Neural cell (in vitro differentiated cells): ENCODE results near the gene PLG. TPM values are rescaled to one million over a fixed set of nuclear protein-coding genes. Genes with fewer than 3 reads are reported as not detected.

Source experiments
- H2AFZ ChIP-seq: fragments of 200-600, 300-800 bp; sonication (generic), shearing (Covaris generic); 2 replicates; pipeline ENCODE4 v1.6.0; 2014; ENCODE audit warnings: low read depth, mild to moderate bottlenecking, antibody characterized with exemption, low read length, moderate library complexity
- H3F3A ChIP-seq: fragments of 200-600 bp; shearing (Covaris generic); 2 replicates; pipeline ENCODE4 v1.6.1; 2016; ENCODE audit warnings: mild to moderate bottlenecking, moderate library complexity, mixed read lengths, antibody characterized with exemption, low read length; ENCODE audit not compliant: insufficient read depth, poor library complexity, severe bottlenecking
- H3K27ac ChIP-seq: fragments of 200-600, 300-800 bp; sonication (generic), shearing (Covaris generic); 2 replicates; pipeline ENCODE4 v1.5.1; 2014; ENCODE audit warnings: mild to moderate bottlenecking, low read length, moderate library complexity
- H3K27me3 ChIP-seq: fragments of 300-800, 200-600 bp; sonication (generic), shearing (Covaris generic); 2 replicates; pipeline ENCODE4 v1.6.0; 2014; ENCODE audit warnings: mild to moderate bottlenecking, low read depth, low read length, moderate library complexity; ENCODE audit not compliant: insufficient read depth
- H3K36me3 ChIP-seq: fragments of 300-800, 200-600 bp; sonication (generic), shearing (Covaris generic); 2 replicates; pipeline ENCODE4 v1.5.1; 2014; ENCODE audit warnings: mild to moderate bottlenecking, antibody characterized with exemption, low read length, moderate library complexity; ENCODE audit not compliant: insufficient read depth
- H3K4me2 ChIP-seq: fragments of 300-800, 200-600 bp; sonication (generic), shearing (Covaris generic); 2 replicates; pipeline ENCODE4 v1.6.0; 2014; ENCODE audit warnings: mild to moderate bottlenecking, low read length
- H3K4me3 ChIP-seq: fragments of 300-800, 200-600 bp; sonication (generic), shearing (Covaris generic); 2 replicates; pipeline ENCODE4 v1.5.1; 2014; ENCODE audit warnings: mild to moderate bottlenecking, low read length, moderate library complexity
- H3K79me2 ChIP-seq: fragments of 200-600 bp; shearing (Covaris generic); replicated peaks from 2 replicates; pipeline ENCODE4 v1.6.0; 2014; ENCODE audit warnings: mild to moderate bottlenecking, low read length, moderate library complexity; ENCODE audit not compliant: insufficient read depth
- H3K9ac ChIP-seq: fragments of 300-800, 200-600 bp; sonication (generic), shearing (Covaris generic); 2 replicates; pipeline ENCODE4 v1.6.1; 2016; ENCODE audit warnings: mild to moderate bottlenecking, low read length, mixed read lengths
- H3K9me2 ChIP-seq: fragments of 200-600 bp; shearing (Covaris generic); 2 replicates; pipeline ENCODE4 v1.6.1; 2016; ENCODE audit warnings: mild to moderate bottlenecking, low read length, mixed read lengths; ENCODE audit not compliant: insufficient read depth
- H3K9me3 ChIP-seq: fragments of 200-600, 300-800 bp; sonication (generic), shearing (Covaris generic); 2 replicates; pipeline ENCODE4 v1.6.1; 2016; ENCODE audit warnings: mild to moderate bottlenecking, mixed run types, low read length, moderate library complexity, mixed read lengths
- H4K20me1 ChIP-seq: fragments of 200-600 bp; shearing (Covaris generic); 2 replicates; pipeline ENCODE4 v1.6.1; 2016; ENCODE audit warnings: mild to moderate bottlenecking, mixed run types; ENCODE audit not compliant: insufficient read depth
- EP300 ChIP-seq: fragments of 450-650 bp; conservative IDR thresholded peaks from 2 replicates; pipeline ENCODE4 v1.6.1; 2014; ENCODE audit warnings: antibody characterized with exemption, mild to moderate bottlenecking, moderate library complexity; ENCODE audit not compliant: poor library complexity, severe bottlenecking
- EZH2 ChIP-seq: fragments of 200-600, 300-800 bp; shearing (Covaris generic), sonication (generic); IDR thresholded peaks from 2 replicates; pipeline ENCODE4 v1.6.1; 2014; ENCODE audit warnings: antibody characterized with exemption, low read length, borderline replicate concordance, mild to moderate bottlenecking; ENCODE audit not compliant: insufficient read depth, poor library complexity, severe bottlenecking
- MXI1 ChIP-seq: fragments of 450-650 bp; conservative IDR thresholded peaks from 2 replicates; pipeline ENCODE4 v1.6.1; 2014; ENCODE audit warnings: antibody characterized with exemption, mild to moderate bottlenecking; ENCODE audit not compliant: poor library complexity, severe bottlenecking
- POLR2AphosphoS5 ChIP-seq: IDR thresholded peaks from 2 replicates; pipeline ENCODE4 v1.6.1; 2012
- RAD21 ChIP-seq: fragments of 450-650 bp; conservative IDR thresholded peaks from 2 replicates; pipeline ENCODE4 v1.6.1; 2014; ENCODE audit warnings: antibody characterized with exemption, mild to moderate bottlenecking, moderate library complexity
- SMC3 ChIP-seq: fragments of 450-650 bp; conservative IDR thresholded peaks from 2 replicates; pipeline ENCODE4 v1.6.1; 2014; ENCODE audit warnings: antibody characterized with exemption, mild to moderate bottlenecking, moderate library complexity; ENCODE audit not compliant: poor library complexity
- TAF1 ChIP-seq: IDR thresholded peaks from 2 replicates; pipeline ENCODE4 v1.6.1; 2012; ENCODE audit warnings: low read depth
- polyA plus RNA-seq: library from polyadenylated mRNA; depleted of rRNA; stranded (reverse); fragments of >200 nt; gene quantifications from 2 replicates; pipeline ENCODE4 v1.2.3, GENCODE V29; 2014
- TF ChIP-seq, protein P1 (sequence below): fragments of 450-650 bp; IDR thresholded peaks from 2 replicates; pipeline ENCODE4 v1.5.1; 2014; ENCODE audit warnings: antibody characterized with exemption, mild to moderate bottlenecking, moderate library complexity; ENCODE audit not compliant: poor library complexity, severe bottlenecking
- TF ChIP-seq, protein P2 (sequence below): IDR thresholded peaks from 2 replicates; pipeline ENCODE4 v1.6.1; 2012; ENCODE audit warnings: borderline replicate concordance

PLG gene
- polyA plus RNA-seq, 1 donor from 2014 or later, result not detected

DNA sequence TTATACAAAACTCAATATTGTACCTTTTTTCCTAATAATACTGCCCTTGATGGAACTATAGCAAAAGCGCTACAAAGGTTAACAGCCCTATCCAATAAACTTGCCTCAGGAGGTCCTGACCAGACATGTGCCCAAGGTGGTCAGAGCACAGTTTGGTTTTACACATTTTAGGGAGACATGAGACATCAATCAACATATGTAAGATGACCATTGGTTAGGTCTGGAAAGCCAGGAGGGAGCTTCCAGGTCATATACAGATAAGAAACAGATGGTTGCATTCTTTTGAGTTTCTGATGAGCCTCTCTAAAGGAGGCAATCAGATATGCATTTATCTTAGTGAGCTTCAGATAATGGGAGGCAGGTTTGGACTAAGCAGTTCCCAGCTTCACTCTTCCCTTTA, 91.6 kb downstream of the PLG start:
- no peaks in the 10 kb centered on the region for H3K9me3 ChIP-seq
- no peak overlapping the region for H3K9ac ChIP-seq
- no peaks in the 10 kb centered on the region for H3K36me3 ChIP-seq
- H3F3A ChIP-seq, result no peaks in the 10 kb centered on the region
- no peak overlapping the region for H3K27ac ChIP-seq
- no peak overlapping the region for H2AFZ ChIP-seq
- H3K9me2 ChIP-seq, result no peaks in the 10 kb centered on the region
- H3K4me2 ChIP-seq, result no peak overlapping the region
- no peak overlapping the region for H3K4me3 ChIP-seq
- no peak for TF ChIP-seq POLR2AphosphoS5
- no peaks in the 10 kb centered on the region for H4K20me1 ChIP-seq
- H3K79me2 ChIP-seq, result no peaks in the 10 kb centered on the region
- no peaks in the 10 kb centered on the region for H3K27me3 ChIP-seq

DNA sequence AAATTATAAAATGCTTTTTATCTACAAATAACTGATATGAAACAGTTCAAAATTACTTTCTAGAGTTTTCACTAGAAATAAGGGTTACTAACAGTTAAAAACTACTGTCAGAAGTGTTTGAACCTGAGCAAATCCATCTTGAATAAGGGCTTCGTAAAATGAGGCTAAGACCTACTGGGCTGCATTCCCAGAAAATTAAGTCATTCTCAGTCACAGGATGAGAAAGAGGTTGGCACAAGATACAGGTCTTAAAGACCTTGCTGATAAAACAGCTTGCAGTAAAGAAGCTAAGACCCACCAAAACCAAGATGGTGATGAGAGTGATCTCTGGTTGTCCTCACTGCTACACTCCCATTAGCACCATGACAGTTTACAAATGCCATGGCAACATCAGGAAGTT, 93.7 kb downstream of the PLG start:
- H2AFZ ChIP-seq, result no peak overlapping the region
- H3K27ac ChIP-seq, result no peak overlapping the region
- H3K9me3 ChIP-seq, result no peaks in the 10 kb centered on the region
- TF ChIP-seq POLR2AphosphoS5 (no peak), EP300 (no peak), SMC3 (no peak), EZH2 (no peak)
- TF ChIP-seq, protein P1, sequence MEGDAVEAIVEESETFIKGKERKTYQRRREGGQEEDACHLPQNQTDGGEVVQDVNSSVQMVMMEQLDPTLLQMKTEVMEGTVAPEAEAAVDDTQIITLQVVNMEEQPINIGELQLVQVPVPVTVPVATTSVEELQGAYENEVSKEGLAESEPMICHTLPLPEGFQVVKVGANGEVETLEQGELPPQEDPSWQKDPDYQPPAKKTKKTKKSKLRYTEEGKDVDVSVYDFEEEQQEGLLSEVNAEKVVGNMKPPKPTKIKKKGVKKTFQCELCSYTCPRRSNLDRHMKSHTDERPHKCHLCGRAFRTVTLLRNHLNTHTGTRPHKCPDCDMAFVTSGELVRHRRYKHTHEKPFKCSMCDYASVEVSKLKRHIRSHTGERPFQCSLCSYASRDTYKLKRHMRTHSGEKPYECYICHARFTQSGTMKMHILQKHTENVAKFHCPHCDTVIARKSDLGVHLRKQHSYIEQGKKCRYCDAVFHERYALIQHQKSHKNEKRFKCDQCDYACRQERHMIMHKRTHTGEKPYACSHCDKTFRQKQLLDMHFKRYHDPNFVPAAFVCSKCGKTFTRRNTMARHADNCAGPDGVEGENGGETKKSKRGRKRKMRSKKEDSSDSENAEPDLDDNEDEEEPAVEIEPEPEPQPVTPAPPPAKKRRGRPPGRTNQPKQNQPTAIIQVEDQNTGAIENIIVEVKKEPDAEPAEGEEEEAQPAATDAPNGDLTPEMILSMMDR, result no peak
- no peaks in the 10 kb centered on the region for H3K36me3 ChIP-seq
- H3K4me3 ChIP-seq, result no peak overlapping the region
- no peaks in the 10 kb centered on the region for H3F3A ChIP-seq
- H3K9ac ChIP-seq, result no peak overlapping the region
- H4K20me1 ChIP-seq, result no peaks in the 10 kb centered on the region
- H3K27me3 ChIP-seq, result no peaks in the 10 kb centered on the region
- no peak overlapping the region for H3K4me2 ChIP-seq
- no peaks in the 10 kb centered on the region for H3K9me2 ChIP-seq
- no peaks in the 10 kb centered on the region for H3K79me2 ChIP-seq

DNA sequence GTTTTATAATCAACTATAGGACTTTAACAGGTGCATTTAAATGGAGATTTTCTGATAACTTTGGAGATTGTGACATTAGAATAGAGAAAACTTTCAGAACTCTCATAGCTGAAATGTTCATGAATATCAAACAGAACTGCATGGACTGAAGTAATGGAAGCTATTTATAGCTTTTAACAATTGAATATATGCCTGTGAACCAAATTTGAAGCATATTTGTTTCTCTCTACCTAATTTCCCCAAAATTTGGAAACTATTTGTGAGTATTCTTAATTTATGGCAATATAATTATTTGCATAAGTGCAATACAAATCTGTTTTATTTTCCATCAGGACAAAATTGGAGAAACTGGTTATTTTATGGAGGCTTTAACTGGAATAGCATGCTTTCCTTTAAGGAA, 96.6 kb downstream of the PLG start:
- Histone ChIP-seq H3K9me3 (no peaks in the 10 kb centered on the region), H3F3A (no peaks in the 10 kb centered on the region), H2AFZ (no peak overlapping the region), H3K27me3 (no peaks in the 10 kb centered on the region), H3K9ac (no peak overlapping the region), H4K20me1 (no peaks in the 10 kb centered on the region), H3K9me2 (no peaks in the 10 kb centered on the region), H3K36me3 (no peaks in the 10 kb centered on the region), H3K27ac (no peak overlapping the region), H3K79me2 (no peaks in the 10 kb centered on the region), H3K4me2 (no peak overlapping the region), H3K4me3 (no peak overlapping the region)
- TF ChIP-seq SMC3, result no peak
- TF ChIP-seq, protein P1, result no peak
- TF ChIP-seq TAF1, result no peak
- no peak for TF ChIP-seq POLR2AphosphoS5
- no peak for TF ChIP-seq EZH2
- no peak for TF ChIP-seq RAD21
- TF ChIP-seq MXI1, result no peak
- TF ChIP-seq, protein P2, sequence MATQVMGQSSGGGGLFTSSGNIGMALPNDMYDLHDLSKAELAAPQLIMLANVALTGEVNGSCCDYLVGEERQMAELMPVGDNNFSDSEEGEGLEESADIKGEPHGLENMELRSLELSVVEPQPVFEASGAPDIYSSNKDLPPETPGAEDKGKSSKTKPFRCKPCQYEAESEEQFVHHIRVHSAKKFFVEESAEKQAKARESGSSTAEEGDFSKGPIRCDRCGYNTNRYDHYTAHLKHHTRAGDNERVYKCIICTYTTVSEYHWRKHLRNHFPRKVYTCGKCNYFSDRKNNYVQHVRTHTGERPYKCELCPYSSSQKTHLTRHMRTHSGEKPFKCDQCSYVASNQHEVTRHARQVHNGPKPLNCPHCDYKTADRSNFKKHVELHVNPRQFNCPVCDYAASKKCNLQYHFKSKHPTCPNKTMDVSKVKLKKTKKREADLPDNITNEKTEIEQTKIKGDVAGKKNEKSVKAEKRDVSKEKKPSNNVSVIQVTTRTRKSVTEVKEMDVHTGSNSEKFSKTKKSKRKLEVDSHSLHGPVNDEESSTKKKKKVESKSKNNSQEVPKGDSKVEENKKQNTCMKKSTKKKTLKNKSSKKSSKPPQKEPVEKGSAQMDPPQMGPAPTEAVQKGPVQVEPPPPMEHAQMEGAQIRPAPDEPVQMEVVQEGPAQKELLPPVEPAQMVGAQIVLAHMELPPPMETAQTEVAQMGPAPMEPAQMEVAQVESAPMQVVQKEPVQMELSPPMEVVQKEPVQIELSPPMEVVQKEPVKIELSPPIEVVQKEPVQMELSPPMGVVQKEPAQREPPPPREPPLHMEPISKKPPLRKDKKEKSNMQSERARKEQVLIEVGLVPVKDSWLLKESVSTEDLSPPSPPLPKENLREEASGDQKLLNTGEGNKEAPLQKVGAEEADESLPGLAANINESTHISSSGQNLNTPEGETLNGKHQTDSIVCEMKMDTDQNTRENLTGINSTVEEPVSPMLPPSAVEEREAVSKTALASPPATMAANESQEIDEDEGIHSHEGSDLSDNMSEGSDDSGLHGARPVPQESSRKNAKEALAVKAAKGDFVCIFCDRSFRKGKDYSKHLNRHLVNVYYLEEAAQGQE, result no peak
- TF ChIP-seq EP300, result no peak
